Activated CD4-positive, alpha-beta T cell treated with anti-CD3 and anti-CD28 coated beads, Interleukin-2, amount 10 ng/mL, durations not matched to agents 7 days and 5 days (primary cell): Measurements from ENCODE around the gene PCNP. TPM values are rescaled to one million over a fixed set of nuclear protein-coding genes. Genes with fewer than 3 reads are reported as not detected.
"Not testable (repeated sequence)": the region's sequence is repeated elsewhere in the genome, so short reads cannot be mapped to it uniquely, and the experiment has no call there.

Experiments
- CTCF ChIA-PET: fragments of 350-600 bp; sonication (Branson Sonifier 250); formaldehyde crosslinking; loops from one replicate; lab custom pipeline; 2021; ENCODE audit warnings: antibody characterized with exemption; lab: Charles Lee
- POLR2A ChIA-PET: fragments of 350-600 bp; sonication (Branson Sonifier 250); formaldehyde crosslinking; loops from one replicate; lab custom pipeline; 2021; ENCODE audit warnings: antibody characterized with exemption; lab: Charles Lee
- DNase-seq: peaks from one replicate; pipeline ENCODE4 v3.0.0-alpha.2; 2020
- H3K27ac Mint-ChIP-seq: one replicate; pipeline ENCODE4 v1.8.0; 2021; ENCODE audit warnings: mild to moderate bottlenecking, moderate library complexity, mixed read lengths
- H3K27me3 Mint-ChIP-seq: one replicate; pipeline ENCODE4 v1.8.0; 2021; ENCODE audit warnings: mixed read lengths
- H3K36me3 Mint-ChIP-seq: one replicate; pipeline ENCODE4 v1.8.0; 2021; ENCODE audit warnings: low read depth, mixed read lengths
- H3K4me1 Mint-ChIP-seq: one replicate; pipeline ENCODE4 v1.8.0; 2021; ENCODE audit warnings: mixed read lengths
- H3K4me3 Mint-ChIP-seq: one replicate; pipeline ENCODE4 v1.8.0; 2021; ENCODE audit warnings: mild to moderate bottlenecking, moderate library complexity, mixed read lengths
- H3K9me3 Mint-ChIP-seq: one replicate; pipeline ENCODE4 v1.8.0; 2021; ENCODE audit warnings: mixed read lengths
- total RNA-seq, 2 experiments: library from RNA; stranded (reverse); gene quantifications; one replicate each; pipeline ENCODE4 v1.2.3, GENCODE V29; 2021

Gene PCNP
- total RNA-seq, 2 experiments from 2014 or later = 169 to 191 TPM

DNA sequence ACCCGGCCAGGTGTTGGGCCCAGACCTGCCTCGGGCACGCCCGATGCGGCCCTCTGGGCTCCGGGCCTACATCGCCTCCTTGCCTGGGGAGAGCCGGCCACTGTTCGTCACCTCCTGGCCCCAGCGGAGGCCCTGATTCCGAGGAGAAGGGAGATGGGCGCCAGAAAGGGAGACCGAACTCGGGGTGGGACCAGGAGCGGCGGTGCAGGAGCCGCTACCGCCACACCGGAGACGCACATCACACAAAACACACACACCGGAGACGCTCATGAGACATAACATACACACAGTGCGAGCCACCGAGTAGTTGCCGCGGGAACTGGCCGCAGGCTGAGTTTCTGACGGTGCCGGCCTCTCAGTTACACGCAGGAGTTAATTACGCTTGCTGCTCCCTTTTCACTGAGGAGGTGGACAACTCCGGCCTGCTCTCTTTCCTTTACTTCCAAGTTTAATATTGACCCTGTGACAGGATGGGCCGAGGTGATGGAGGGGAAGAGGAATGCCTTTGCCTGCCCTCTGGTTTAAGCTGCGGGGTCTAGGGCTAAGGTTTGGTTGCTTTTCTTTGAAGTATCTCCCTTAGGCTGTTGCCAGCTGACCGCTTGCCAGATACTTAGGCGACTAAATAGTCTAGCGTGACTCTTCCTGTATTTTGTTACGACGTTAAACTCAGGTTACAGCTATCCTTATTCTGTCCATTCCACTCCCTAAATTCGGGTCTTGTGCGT is 570 bp downstream of the PCNP start:
- CTCF ChIA-PET = interaction anchor here (0.7 to 2.0 kb wide), 20 partner anchors 10 to 1314 kb away, joined by 3 to 21 read pairs (median 3); partner anchors contain the start of genes TBC1D23, TRMT10C and ZBTB11
- peak overlapping the region; percentile 99 for H3K27ac Mint-ChIP-seq
- H3K4me3 Mint-ChIP-seq = peak overlapping the region; percentile 83
- POLR2A ChIA-PET = interaction anchor here (0.6 to 1.0 kb wide), 2 partner anchors 103 to 531 kb away, joined by 3 to 4 read pairs; no protein-coding TSS in a partner anchor
- peaks cover 19% of the 10 kb centered on the region for H3K36me3 Mint-ChIP-seq
- DNase-seq = peak; percentile 62
- peaks cover 72% of the 10 kb centered on the region for H3K4me1 Mint-ChIP-seq
- H3K9me3 Mint-ChIP-seq = no peaks in the 10 kb centered on the region
- no peaks in the 10 kb centered on the region for H3K27me3 Mint-ChIP-seq

DNA sequence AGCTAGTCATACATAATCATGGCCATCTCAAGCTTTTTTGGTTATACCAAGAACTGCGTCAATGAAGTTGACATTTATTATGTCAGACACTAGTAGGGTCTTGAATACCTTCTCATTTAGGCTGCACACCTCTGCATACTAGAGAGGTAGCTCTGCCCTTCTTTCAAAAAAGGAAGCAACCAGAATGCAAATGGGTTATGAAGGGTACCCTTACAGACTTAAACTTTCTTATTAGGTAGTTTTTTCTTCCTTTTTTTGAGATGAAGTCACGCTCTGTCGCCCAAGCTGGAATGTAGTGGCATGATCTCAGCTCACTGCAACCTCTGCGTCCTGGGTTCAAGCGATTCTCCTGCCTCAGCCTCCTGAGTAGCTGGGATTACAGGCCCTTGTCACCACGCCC is 3.3 kb downstream of the PCNP start:
- H3K27ac Mint-ChIP-seq = no peak overlapping the region
- H3K4me3 Mint-ChIP-seq = no peak overlapping the region
- no peaks in the 10 kb centered on the region for H3K27me3 Mint-ChIP-seq
- peaks cover 28% of the 10 kb centered on the region for H3K36me3 Mint-ChIP-seq
- H3K4me1 Mint-ChIP-seq = peaks cover 50% of the 10 kb centered on the region
- H3K9me3 Mint-ChIP-seq = no peaks in the 10 kb centered on the region
- no peak for DNase-seq
- ChIA-PET CTCF (no interaction called here), POLR2A (interaction anchor here (0.6 kb wide), 1 partner anchor 75 kb away, joined by 6 read pairs; no protein-coding TSS in a partner anchor)

DNA sequence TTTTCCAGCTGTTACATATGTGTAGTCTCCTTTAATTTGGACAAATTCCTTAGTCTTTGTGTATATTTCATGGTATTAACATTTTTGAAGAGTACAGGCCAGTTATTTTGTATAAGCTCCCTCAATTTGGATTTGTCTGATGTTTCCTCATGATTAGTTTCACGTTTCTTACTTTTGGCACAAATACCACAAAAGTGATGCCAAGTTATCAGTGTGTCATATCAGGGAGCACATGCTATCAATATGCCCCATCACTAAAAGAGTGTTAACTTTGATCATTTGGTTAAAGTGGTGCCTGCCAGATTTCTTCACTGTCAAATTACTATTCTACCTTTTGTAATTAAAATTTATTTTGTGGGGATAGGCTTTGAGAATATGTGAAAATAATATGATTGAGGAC is 14.6 kb downstream of the PCNP start:
- CTCF ChIA-PET = interaction anchor here (0.6 to 1.3 kb wide), 3 partner anchors 13 to 35 kb away, joined by 3 to 4 read pairs (median 4); partner anchors contain the start of gene PCNP
- Mint-ChIP-seq H3K9me3 (no peaks in the 10 kb centered on the region), H3K4me3 (no peak overlapping the region), H3K4me1 (peaks cover 23% of the 10 kb centered on the region), H3K27me3 (no peaks in the 10 kb centered on the region), H3K36me3 (peaks cover 65% of the 10 kb centered on the region), H3K27ac (no peak overlapping the region)
- POLR2A ChIA-PET = no interaction called here
- DNase-seq = no peak

DNA sequence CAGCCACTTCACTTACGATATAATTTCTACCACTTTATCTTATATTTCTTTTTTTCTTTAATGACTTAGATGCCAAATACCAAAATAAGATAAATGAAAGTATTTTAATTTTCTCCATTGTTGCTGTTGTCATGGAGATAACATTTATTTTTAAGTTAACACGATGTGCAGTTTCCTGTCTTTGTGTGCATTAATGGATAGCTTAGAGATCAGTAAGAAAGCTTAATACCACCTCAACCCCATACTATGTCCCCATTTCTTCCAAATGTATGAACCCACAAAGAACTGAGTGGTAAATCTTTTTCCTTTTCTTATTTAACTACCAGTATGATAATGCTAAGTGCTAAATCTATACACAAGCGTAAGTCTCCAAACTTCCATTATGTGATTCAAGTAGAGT is 17.1 kb downstream of the PCNP start:
- POLR2A ChIA-PET = no interaction called here
- Mint-ChIP-seq H3K4me3 (no peak overlapping the region), H3K36me3 (peaks cover 60% of the 10 kb centered on the region), H3K27ac (no peak overlapping the region), H3K4me1 (peaks cover 14% of the 10 kb centered on the region), H3K27me3 (no peaks in the 10 kb centered on the region), H3K9me3 (no peaks in the 10 kb centered on the region)
- CTCF ChIA-PET = interaction anchor here (0.6 to 1.3 kb wide), 2 partner anchors 16 to 49 kb away, joined by 3 to 8 read pairs; no protein-coding TSS in a partner anchor
- no peak for DNase-seq

DNA sequence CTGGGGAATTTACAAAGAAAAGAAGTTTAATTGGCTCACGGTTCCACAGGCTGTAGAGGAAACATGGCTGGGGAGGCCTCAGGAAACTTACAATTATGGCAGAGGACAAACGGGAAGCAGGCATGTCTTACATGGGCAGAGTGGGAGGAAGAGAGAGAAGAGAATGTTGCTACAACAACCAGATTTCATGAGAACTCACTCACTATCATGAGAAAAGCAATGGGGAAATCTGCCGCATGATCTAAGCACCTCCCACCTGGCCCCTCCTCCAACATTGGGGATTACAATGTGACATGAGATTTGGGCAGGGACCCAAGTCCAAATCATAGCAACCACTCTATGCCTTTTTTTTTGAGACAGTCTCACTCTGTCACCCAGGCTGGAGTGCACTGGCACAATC is 28.8 kb downstream of the PCNP start:
- Mint-ChIP-seq H3K4me1 (no peaks in the 10 kb centered on the region), H3K4me3 (no peak overlapping the region), H3K36me3 (peaks cover 12% of the 10 kb centered on the region), H3K27ac (no peak overlapping the region), H3K27me3 (no peaks in the 10 kb centered on the region), H3K9me3 (peaks cover 2% of the 10 kb centered on the region)
- ChIA-PET POLR2A (no interaction called here), CTCF (interaction anchor here (0.6 kb wide), 1 partner anchor 94 kb away, joined by 3 read pairs; no protein-coding TSS in a partner anchor)
- DNase-seq = no peak

DNA sequence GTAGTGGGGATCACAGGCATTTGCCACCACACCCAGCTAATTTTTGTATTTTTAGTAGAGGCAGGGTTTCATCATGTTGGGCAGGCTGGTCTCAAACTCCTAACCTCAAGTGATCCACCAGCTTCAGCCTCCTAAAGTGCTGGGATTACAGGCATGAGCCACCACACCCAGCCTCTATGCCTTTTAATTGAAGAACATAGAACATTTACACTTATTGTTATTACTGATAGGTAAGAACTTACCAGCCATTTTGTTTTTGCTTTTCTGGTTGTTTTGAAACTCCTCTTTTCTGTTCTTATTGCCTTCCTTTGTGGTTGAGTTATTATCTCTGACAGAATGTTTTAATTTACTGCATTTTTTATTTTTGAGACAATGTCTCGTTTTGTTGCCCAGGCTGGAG is 29.2 kb downstream of the PCNP start:
- Mint-ChIP-seq H3K4me1 (no peaks in the 10 kb centered on the region), H3K9me3 (peaks cover 2% of the 10 kb centered on the region), H3K4me3 (no peak overlapping the region), H3K27me3 (no peaks in the 10 kb centered on the region), H3K36me3 (peaks cover 12% of the 10 kb centered on the region), H3K27ac (no peak overlapping the region)
- POLR2A ChIA-PET = no interaction called here
- CTCF ChIA-PET = interaction anchor here (0.6 kb wide), 1 partner anchor 94 kb away, joined by 3 read pairs; no protein-coding TSS in a partner anchor
- DNase-seq = no peak

DNA sequence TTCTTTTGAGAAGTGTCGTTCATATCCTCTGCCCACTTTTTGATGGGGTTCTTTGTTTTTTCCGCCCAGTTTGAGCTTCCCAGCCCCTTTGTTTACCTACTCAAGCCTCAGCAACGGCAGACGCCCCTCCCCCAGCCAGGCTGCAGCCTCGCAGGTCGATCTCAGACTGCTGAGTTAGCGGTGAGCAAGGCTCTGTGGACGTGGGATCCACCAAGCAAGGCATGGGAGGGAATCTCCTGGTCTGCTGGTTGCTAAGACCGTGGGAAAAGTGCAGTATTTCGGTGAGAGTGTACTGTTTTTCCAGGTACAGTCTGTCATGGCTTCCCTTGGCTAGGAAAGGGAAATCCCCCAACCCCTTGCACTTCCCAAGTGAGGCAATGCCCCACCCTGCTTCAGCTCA is 31.4 kb downstream of the PCNP start:
- H3K4me1 Mint-ChIP-seq, H3K27me3 Mint-ChIP-seq, H3K9me3 Mint-ChIP-seq, POLR2A ChIA-PET, CTCF ChIA-PET, DNase-seq, H3K27ac Mint-ChIP-seq, H3K4me3 Mint-ChIP-seq, H3K36me3 Mint-ChIP-seq: not testable (repeated sequence)

DNA sequence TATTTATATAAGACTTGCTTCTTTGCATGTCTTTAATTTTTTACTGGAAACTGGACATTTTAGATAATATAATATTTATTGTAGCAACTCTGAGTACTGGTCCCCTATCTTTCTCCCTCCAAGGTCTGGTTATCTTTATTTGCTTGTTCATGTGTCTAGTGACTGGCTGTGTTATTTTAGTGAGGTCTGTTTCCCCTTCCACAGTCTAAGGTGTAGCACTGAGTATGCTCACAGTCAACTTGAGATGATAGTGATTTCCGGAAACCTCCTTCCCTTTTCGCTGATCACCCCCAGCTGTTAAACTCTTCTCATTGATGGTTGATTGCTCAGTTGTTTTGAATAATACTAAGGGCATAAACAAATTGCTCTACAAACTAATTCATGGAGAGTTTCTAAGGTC is 37.0 kb downstream of the PCNP start:
- POLR2A ChIA-PET = interaction anchor here (0.6 kb wide), 1 partner anchor 838 kb away, joined by 4 read pairs; no protein-coding TSS in a partner anchor

DNA sequence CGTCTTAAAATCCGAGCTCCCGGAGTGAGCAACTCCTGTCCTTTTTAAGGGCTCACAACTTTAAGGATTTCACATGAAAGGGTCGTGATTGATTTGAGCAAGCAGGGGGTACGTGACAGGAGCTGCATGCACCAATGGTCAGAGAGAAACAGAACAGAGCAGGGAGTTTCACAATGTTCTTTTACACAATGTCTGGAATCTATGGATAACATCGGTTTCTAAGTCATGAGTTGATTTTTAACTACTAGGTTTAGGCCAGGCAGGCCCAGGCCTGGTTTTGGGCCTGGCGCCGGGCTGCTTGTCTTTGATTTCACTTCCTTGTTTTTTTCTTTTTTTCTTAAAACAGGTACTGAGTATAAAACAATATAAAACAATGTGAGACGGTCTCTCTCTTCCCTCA is 39.0 kb downstream of the PCNP start:
- H3K4me3 Mint-ChIP-seq, DNase-seq, H3K27me3 Mint-ChIP-seq, H3K4me1 Mint-ChIP-seq, H3K36me3 Mint-ChIP-seq, H3K27ac Mint-ChIP-seq, H3K9me3 Mint-ChIP-seq, POLR2A ChIA-PET: not testable (repeated sequence)
- CTCF ChIA-PET = interaction anchor here (0.6 kb wide), 1 partner anchor 74 kb away, joined by 4 read pairs; the partner anchor contains the start of gene RPL24

More for the DNA sequence above, 37.0 kb downstream of the PCNP start:
- no peak overlapping the region for H3K27ac Mint-ChIP-seq
- H3K4me3 Mint-ChIP-seq = no peak overlapping the region
- H3K36me3 Mint-ChIP-seq = no peaks in the 10 kb centered on the region
- CTCF ChIA-PET = no interaction called here
- no peaks in the 10 kb centered on the region for H3K9me3 Mint-ChIP-seq
- H3K4me1 Mint-ChIP-seq = no peaks in the 10 kb centered on the region
- no peaks in the 10 kb centered on the region for H3K27me3 Mint-ChIP-seq
- DNase-seq = no peak

DNA sequence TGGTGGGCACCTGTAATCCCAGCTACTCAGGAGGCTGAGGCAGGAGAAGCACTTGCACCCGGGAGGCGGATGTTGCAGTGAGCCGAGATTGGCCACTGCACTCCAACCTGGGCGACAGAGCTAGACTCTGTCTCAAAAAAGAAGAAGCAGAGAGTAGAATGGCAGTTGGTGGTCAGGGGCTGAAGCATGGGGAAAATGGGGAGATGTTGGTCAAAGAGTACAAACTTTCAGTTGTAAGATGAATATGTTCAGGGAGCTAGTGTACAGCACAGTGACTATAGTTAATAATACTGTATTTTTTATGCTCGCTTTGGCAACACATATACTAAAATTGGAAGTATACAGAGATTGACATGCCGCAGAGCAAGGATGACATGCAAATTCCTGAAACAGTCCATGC is 41.5 kb downstream of the PCNP start:
- ChIA-PET CTCF (interaction anchor here (1.1 to 1.2 kb wide), 2 partner anchors 16 to 51 kb away, joined by 3 read pairs; no protein-coding TSS in a partner anchor), POLR2A (no interaction called here)
- H3K36me3 Mint-ChIP-seq = no peaks in the 10 kb centered on the region
- H3K27ac Mint-ChIP-seq = no peak overlapping the region
- no peak for DNase-seq
- H3K4me3 Mint-ChIP-seq = no peak overlapping the region
- H3K27me3 Mint-ChIP-seq = no peaks in the 10 kb centered on the region
- no peaks in the 10 kb centered on the region for H3K9me3 Mint-ChIP-seq
- H3K4me1 Mint-ChIP-seq = no peaks in the 10 kb centered on the region

DNA sequence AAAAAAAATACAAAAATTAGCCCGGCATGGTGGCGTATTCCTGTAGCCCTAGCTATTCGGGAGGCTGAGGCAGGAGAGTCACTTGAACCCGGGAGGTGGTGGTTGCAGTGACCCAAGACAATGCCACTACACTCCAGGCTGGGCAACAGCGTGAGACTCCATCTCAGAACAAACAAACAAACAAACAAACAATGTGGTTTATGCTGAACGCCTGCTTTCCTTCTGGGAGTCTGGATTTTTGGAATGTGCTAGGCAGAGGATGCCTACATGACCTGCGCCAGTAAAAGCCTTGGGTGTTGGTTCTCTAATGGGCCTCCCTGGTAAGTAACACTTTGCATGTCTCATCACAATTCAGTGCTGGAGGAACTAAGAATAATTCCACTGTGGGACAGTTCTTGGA is 43.5 kb downstream of the PCNP start:
- POLR2A ChIA-PET = no interaction called here
- no peaks in the 10 kb centered on the region for H3K36me3 Mint-ChIP-seq
- DNase-seq = no peak
- H3K27me3 Mint-ChIP-seq = no peaks in the 10 kb centered on the region
- no peaks in the 10 kb centered on the region for H3K9me3 Mint-ChIP-seq
- no peak overlapping the region for H3K27ac Mint-ChIP-seq
- no peaks in the 10 kb centered on the region for H3K4me1 Mint-ChIP-seq
- H3K4me3 Mint-ChIP-seq = no peak overlapping the region
- CTCF ChIA-PET = no interaction called here

DNA sequence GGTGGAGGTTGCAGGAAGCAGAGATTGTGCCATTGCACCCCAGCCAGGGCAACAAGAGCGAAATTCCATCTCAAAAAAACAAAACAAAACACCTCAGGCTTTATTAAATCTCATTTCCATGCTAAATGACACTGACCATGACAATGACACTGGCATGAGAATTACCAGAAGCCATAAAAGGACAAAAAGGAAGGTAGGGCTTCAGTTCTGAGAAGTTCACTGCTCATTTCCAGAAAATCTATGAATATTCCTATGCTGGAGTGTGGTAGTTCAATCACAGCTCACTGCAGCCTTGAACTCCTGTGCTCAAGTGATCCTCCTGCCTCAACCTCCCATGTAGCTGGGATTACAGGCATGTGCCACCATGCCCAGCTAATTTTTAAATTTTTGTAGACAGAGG is 44.7 kb downstream of the PCNP start:
- ChIA-PET POLR2A (no interaction called here), CTCF (no interaction called here)
- Mint-ChIP-seq H3K4me1 (no peaks in the 10 kb centered on the region), H3K36me3 (no peaks in the 10 kb centered on the region), H3K9me3 (no peaks in the 10 kb centered on the region), H3K4me3 (no peak overlapping the region), H3K27ac (no peak overlapping the region), H3K27me3 (no peaks in the 10 kb centered on the region)
- no peak for DNase-seq

DNA sequence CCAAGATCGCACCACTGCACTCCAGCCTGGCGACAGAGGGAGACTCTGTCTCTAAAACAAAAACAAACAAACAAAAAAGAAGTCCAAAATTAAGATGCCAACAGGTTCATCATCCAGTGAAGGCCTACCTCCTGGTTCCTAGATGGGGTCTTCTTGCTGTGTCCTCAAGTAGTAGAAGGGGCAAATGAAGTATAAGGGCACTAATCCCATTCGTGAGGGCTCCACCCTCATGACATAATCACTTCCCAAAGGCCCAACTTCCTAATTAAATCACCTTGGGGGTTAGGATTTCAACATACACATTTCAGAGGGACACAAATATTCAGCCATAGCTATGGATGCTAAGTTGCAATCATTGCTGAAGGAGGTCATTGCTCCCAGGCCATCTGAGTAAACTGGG is 45.8 kb downstream of the PCNP start:
- DNase-seq = no peak
- Mint-ChIP-seq H3K4me1 (no peaks in the 10 kb centered on the region), H3K9me3 (peaks cover under 1% of the 10 kb centered on the region), H3K4me3 (no peak overlapping the region), H3K27me3 (no peaks in the 10 kb centered on the region), H3K27ac (no peak overlapping the region), H3K36me3 (no peaks in the 10 kb centered on the region)
- ChIA-PET CTCF (no interaction called here), POLR2A (no interaction called here)
